HepG2 (cell line): Measurements from ENCODE around the gene TMCC2. TPM values are rescaled to one million over a fixed set of nuclear protein-coding genes. Genes with fewer than 3 reads are reported as not detected.
A peak's percentile ranks its signal among the peaks of the same experiment; 100 is the strongest.

Source experiments
- BRCA1 ChIP-seq: sonication (generic); formaldehyde crosslinking; IDR thresholded peaks from 2 replicates; pipeline ENCODE4 v1.4.0; 2020; ENCODE audit warnings: missing genetic modification reagents
- FOXC1 ChIP-seq: sonication (generic); formaldehyde crosslinking; IDR thresholded peaks from 2 replicates; pipeline ENCODE4 v1.8.0; 2022; ENCODE audit warnings: mild to moderate bottlenecking, missing genetic modification reagents, borderline replicate concordance
- IKZF5 ChIP-seq: IDR thresholded peaks from 2 replicates; pipeline ENCODE4 v1.6.1; 2018; ENCODE audit warnings: missing genetic modification reagents, mild to moderate bottlenecking, missing compliant biosample characterization
- KDM1A ChIP-seq: IDR thresholded peaks from 2 replicates; pipeline ENCODE4 v1.6.1; 2016; ENCODE audit warnings: missing compliant biosample characterization
- MAFK ChIP-seq, 2 experiments: IDR thresholded peaks in 1 of 2; conservative IDR thresholded peaks in 1 of 2; 2 replicates each; pipeline ENCODE4 v1.6.1; 2011; ENCODE audit warnings: improper control_type of control experiment in 2 of 2, low read length in 2 of 2
- MATR3 ChIP-seq: sonication (generic); formaldehyde crosslinking; IDR thresholded peaks from 2 replicates; pipeline ENCODE4 v1.4.0; 2020; ENCODE audit warnings: missing genetic modification reagents
- NFKB2 ChIP-seq: sonication (generic); formaldehyde crosslinking; IDR thresholded peaks from 2 replicates; pipeline ENCODE4 v1.4.0; 2020; ENCODE audit warnings: missing genetic modification reagents, borderline replicate concordance
- PATZ1 ChIP-seq: sonication (generic); formaldehyde crosslinking; IDR thresholded peaks from 2 replicates; pipeline ENCODE4 v1.4.0; 2020; ENCODE audit warnings: missing genetic modification reagents
- PRDM10 ChIP-seq: sonication (generic); formaldehyde crosslinking; IDR thresholded peaks from 2 replicates; pipeline ENCODE4 v1.4.0; 2020; ENCODE audit warnings: low read depth, missing genetic modification reagents
- SP1 ChIP-seq, 2 experiments: fragments of 450-650 bp in 1 of 2; sonication (generic) in 1 of 2; formaldehyde crosslinking in 1 of 2; IDR thresholded peaks; 2 replicates each; pipeline versions ENCODE4 v1.4.0 to v1.6.1; 2016 to 2020; ENCODE audit warnings: missing genetic modification reagents in 1 of 2
- SP4 ChIP-seq: sonication (generic); formaldehyde crosslinking; IDR thresholded peaks from 2 replicates; pipeline ENCODE4 v1.8.1; 2023; ENCODE audit warnings: mild to moderate bottlenecking, missing genetic modification reagents
- UBTF ChIP-seq: sonication (generic); formaldehyde crosslinking; IDR thresholded peaks from 2 replicates; pipeline ENCODE4 v1.4.0; 2020; ENCODE audit warnings: mild to moderate bottlenecking, missing genetic modification reagents
- ZBTB20 ChIP-seq: sonication (generic); formaldehyde crosslinking; IDR thresholded peaks from 2 replicates; pipeline ENCODE4 v1.8.1; 2023; ENCODE audit warnings: missing genetic modification reagents, low read depth, mild to moderate bottlenecking, borderline replicate concordance
- ZNF597 ChIP-seq: sonication (generic); formaldehyde crosslinking; IDR thresholded peaks from 2 replicates; pipeline ENCODE4 v1.5.0; 2020; ENCODE audit warnings: missing genetic modification reagents
- ZNF777 ChIP-seq: sonication (generic); formaldehyde crosslinking; IDR thresholded peaks from 2 replicates; pipeline ENCODE4 v1.4.0; 2020; ENCODE audit warnings: missing genetic modification reagents
- ZNF792 ChIP-seq: IDR thresholded peaks from 2 replicates; pipeline ENCODE4 v1.6.1; 2016
- polyA plus RNA-seq, 8 experiments: library from polyadenylated mRNA; depleted of rRNA in 3 of 8; stranded (reverse) in 7 of 8; unstranded in 1 of 8; fragments of >200 nt; fragmentation: Illumina TruSeq in 4 of 8; extraction: Trizol in 4 of 8; gene quantifications; 2 replicates each; pipeline versions ENCODE4 v1.2.1 to v1.2.3, GENCODE V29; 2011 to 2016; ENCODE audit warnings: low read depth in 4 of 8, missing spikeins in 1 of 8, mixed read lengths in 1 of 8; ENCODE audit not compliant: insufficient read depth in 1 of 8
- total RNA-seq, 5 experiments: library from RNA; depleted of rRNA; stranded (reverse); fragments of >200 nt; fragmentation: Illumina TruSeq; extraction: Trizol; gene quantifications; 2 replicates each; pipeline ENCODE4 v1.2.3, GENCODE V29; 2016; ENCODE audit warnings: low read depth in 1 of 5

The TMCC2 gene
- total and polyA plus RNA-seq, 2 of the 13 experiments (the other 11 are each of a cell fraction or from before 2014, with no cell fraction given) = 0.12 to 0.24 TPM

- 0 out of 2 replicates have a peak, but pooled peaks have one; percentile 28 for TF ChIP-seq IKZF5 (CRISPR knock-in tag)
- 0 out of 2 replicates have a peak, but pooled peaks have one; percentile 40 for TF ChIP-seq ZNF792
- TF ChIP-seq KDM1A (CRISPR knock-in tag) = no peak
- no peak for TF ChIP-seq MAFK (conservative IDR thresholded peaks at IDR 0.05 in 1 of 2, IDR thresholded peaks at IDR 0.05 in 1 of 2; ENCODE audit: low read length in 2 of 2)
- peak; percentile 67; the same call in 1 of the 2 replicates for TF ChIP-seq PATZ1 (CRISPR knock-in tag)
- TF ChIP-seq PRDM10 (CRISPR knock-in tag) = no peak; the same call in 1 of the 2 replicates
- no peak for TF ChIP-seq SP1 (IDR thresholded peaks at IDR 0.05)
- no peak; the same call in 1 of the 2 replicates for TF ChIP-seq SP1 (CRISPR knock-in tag; IDR thresholded peaks at IDR 0.05)
- TF ChIP-seq MATR3 (CRISPR knock-in tag) = no peak
- TF ChIP-seq BRCA1 (CRISPR knock-in tag) = no peak
- TF ChIP-seq ZNF597 (CRISPR knock-in tag) = no peak
- TF ChIP-seq ZNF777 (CRISPR knock-in tag) = no peak
- no peak; the same call in 1 of the 2 replicates for TF ChIP-seq NFKB2 (CRISPR knock-in tag)
- peak; percentile 32; the same call in 1 of the 2 replicates for TF ChIP-seq ZBTB20 (CRISPR knock-in tag)
- TF ChIP-seq SP4 (CRISPR knock-in tag) = peak; percentile 60; the same call in 1 of the 2 replicates
- TF ChIP-seq FOXC1 = no peak
- 0 out of 2 replicates have a peak, but pooled peaks have one; percentile 26 for TF ChIP-seq UBTF (CRISPR knock-in tag)
Measured at GRCh38 chr1:205294175-205294917, 66.6 kb downstream of the TMCC2 start (continued).
